Fibroblast of lung (primary cell): ENCODE data around the gene PPM1D. TPM values are rescaled to one million over a fixed set of nuclear protein-coding genes. Genes with fewer than 3 reads are reported as not detected.
"Not testable (repeated sequence)": the region's sequence is repeated elsewhere in the genome, so short reads cannot be mapped to it uniquely, and the experiment has no call there.

ENCODE experiments used
- DNase-seq, 2 donors: peaks; one replicate each; pipeline versions ENCODE4 v3.0.0 to v3.0.0-alpha.2; 2010; ENCODE audit warnings: low read depth in 2 of 2
- H2AFZ ChIP-seq: 2 replicates; pipeline ENCODE4 v1.5.1; 2012; ENCODE audit warnings: low read length, control low read depth, inconsistent platforms
- H3K27ac ChIP-seq: 2 replicates; pipeline ENCODE4 v1.5.1; 2011; ENCODE audit warnings: low read length, control low read depth; ENCODE audit not compliant: insufficient read depth
- H3K27me3 ChIP-seq: 2 replicates; pipeline ENCODE4 v1.5.1; 2011; ENCODE audit warnings: mild to moderate bottlenecking, low read length; ENCODE audit not compliant: control insufficient read depth, insufficient read depth
- H3K36me3 ChIP-seq: 2 replicates; pipeline ENCODE4 v1.5.1; 2011; ENCODE audit warnings: low read length; ENCODE audit not compliant: control insufficient read depth, insufficient read depth
- H3K4me1 ChIP-seq: 2 replicates; pipeline ENCODE4 v1.5.1; 2011; ENCODE audit warnings: low read length; ENCODE audit not compliant: control insufficient read depth, insufficient read depth; ENCODE audit errors: extremely low read depth
- H3K4me2 ChIP-seq: 2 replicates; pipeline ENCODE4 v1.5.1; 2011; ENCODE audit warnings: low read length, control low read depth; ENCODE audit not compliant: insufficient read depth; ENCODE audit errors: extremely low read depth
- H3K4me3 ChIP-seq, 4 experiments: fragments of 200-600 bp in 1 of 4; sonication (generic) in 1 of 4; replicated peaks in 1 of 4; 2 replicates each; pipeline ENCODE4 v1.5.1; 2011 to 2016; ENCODE audit warnings: low read length in 4 of 4, low read depth in 3 of 4, mild to moderate bottlenecking in 3 of 4, control low read depth in 2 of 4, inconsistent platforms in 1 of 4, mixed read lengths in 1 of 4; ENCODE audit not compliant: insufficient read depth in 1 of 4; ENCODE audit errors: control extremely low read depth in 1 of 4
- H3K79me2 ChIP-seq: 2 replicates; pipeline ENCODE4 v1.5.1; 2012; ENCODE audit warnings: mild to moderate bottlenecking, low read length, inconsistent platforms; ENCODE audit not compliant: control insufficient read depth, insufficient read depth
- H3K9ac ChIP-seq: 2 replicates; pipeline ENCODE4 v1.5.1; 2011; ENCODE audit warnings: mild to moderate bottlenecking, low read length, control low read depth; ENCODE audit not compliant: insufficient read depth
- H3K9me3 ChIP-seq: 2 replicates; pipeline ENCODE4 v1.5.1; 2012; ENCODE audit warnings: low read depth, low read length; ENCODE audit not compliant: control insufficient read depth, insufficient read depth
- H4K20me1 ChIP-seq: 2 replicates; pipeline ENCODE4 v1.5.1; 2011; ENCODE audit warnings: low read length; ENCODE audit not compliant: control insufficient read depth, insufficient read depth; ENCODE audit errors: extremely low read depth
- EZH2 ChIP-seq: IDR thresholded peaks from 2 replicates; pipeline ENCODE4 v1.5.1; 2012; ENCODE audit warnings: low read length, control low read depth, mild to moderate bottlenecking; ENCODE audit errors: missing control alignments
- polyA plus RNA-seq, 2 donors: library from polyadenylated mRNA; depleted of rRNA in 1 of 2; stranded (reverse) in 1 of 2; unstranded in 1 of 2; fragments of >200 nt; gene quantifications; 2 replicates each; pipeline ENCODE4 v1.2.1, GENCODE V29; 2011 to 2012; ENCODE audit warnings: missing spikeins in 1 of 2
- total RNA-seq: library from RNA; depleted of rRNA; stranded (reverse); fragments of >200 nt; gene quantifications from 2 replicates; pipeline ENCODE4 v1.2.1, GENCODE V29; 2014
- TF ChIP-seq, protein P1 (sequence below), 2 donors: IDR thresholded peaks in 1 of 2; conservative IDR thresholded peaks in 1 of 2; 1 replicate in 1 of 2; 2 replicates in 1 of 2; pipeline ENCODE4 v1.5.1; 2011 to 2012; ENCODE audit warnings: low read length in 2 of 2, control low read depth in 1 of 2, inconsistent platforms in 1 of 2, low read depth in 1 of 2, mild to moderate bottlenecking in 1 of 2

Gene PPM1D
- total and polyA plus RNA-seq, 2 donors (not counting 1 experiment from before 2014, with no cell fraction given) = 6.8 to 12.4 TPM

DNA sequence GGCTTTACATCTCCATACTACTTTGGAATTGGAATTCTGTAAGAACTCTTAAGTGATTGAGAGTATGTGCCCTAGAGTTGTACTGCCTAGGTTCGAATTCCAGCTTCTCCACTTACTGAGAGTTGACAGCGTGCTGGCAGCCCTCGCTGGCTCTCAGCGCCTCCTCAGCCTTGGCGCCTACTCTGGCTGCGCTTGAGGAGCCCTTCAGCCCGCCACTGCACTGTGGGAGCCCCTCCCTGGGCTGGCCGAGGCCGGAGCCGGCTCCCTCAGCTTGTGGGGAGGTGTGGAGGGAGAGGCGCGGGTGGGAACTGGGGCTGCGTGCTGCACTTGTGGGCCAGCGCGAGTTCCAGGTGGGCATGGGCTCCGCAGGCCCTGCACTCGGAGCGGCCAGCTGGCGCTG lies 13.3 kb downstream of the PPM1D start:
- TF ChIP-seq EZH2 = no peak
- TF ChIP-seq, protein P1, sequence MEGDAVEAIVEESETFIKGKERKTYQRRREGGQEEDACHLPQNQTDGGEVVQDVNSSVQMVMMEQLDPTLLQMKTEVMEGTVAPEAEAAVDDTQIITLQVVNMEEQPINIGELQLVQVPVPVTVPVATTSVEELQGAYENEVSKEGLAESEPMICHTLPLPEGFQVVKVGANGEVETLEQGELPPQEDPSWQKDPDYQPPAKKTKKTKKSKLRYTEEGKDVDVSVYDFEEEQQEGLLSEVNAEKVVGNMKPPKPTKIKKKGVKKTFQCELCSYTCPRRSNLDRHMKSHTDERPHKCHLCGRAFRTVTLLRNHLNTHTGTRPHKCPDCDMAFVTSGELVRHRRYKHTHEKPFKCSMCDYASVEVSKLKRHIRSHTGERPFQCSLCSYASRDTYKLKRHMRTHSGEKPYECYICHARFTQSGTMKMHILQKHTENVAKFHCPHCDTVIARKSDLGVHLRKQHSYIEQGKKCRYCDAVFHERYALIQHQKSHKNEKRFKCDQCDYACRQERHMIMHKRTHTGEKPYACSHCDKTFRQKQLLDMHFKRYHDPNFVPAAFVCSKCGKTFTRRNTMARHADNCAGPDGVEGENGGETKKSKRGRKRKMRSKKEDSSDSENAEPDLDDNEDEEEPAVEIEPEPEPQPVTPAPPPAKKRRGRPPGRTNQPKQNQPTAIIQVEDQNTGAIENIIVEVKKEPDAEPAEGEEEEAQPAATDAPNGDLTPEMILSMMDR (conservative IDR thresholded peaks at IDR 0.05 in 1 of 2, IDR thresholded peaks at IDR 0.05 in 1 of 2; ENCODE audit: low read depth in 1 of 2, low read length in 2 of 2) = no peak
- H3K4me2 ChIP-seq = no peak overlapping the region
- H3K79me2 ChIP-seq = peaks cover 69% of the 10 kb centered on the region
- H3K4me3 ChIP-seq = no peak overlapping the region
- H3K9ac ChIP-seq = no peak overlapping the region
- H3K27ac ChIP-seq = no peak overlapping the region
- H4K20me1 ChIP-seq = no peaks in the 10 kb centered on the region
- H3K9me3 ChIP-seq = no peaks in the 10 kb centered on the region
- H2AFZ ChIP-seq = no peak overlapping the region
- H3K36me3 ChIP-seq = peaks cover 2% of the 10 kb centered on the region
- no peaks in the 10 kb centered on the region for H3K4me1 ChIP-seq
- H3K27me3 ChIP-seq = no peaks in the 10 kb centered on the region
- no peak for DNase-seq

DNA sequence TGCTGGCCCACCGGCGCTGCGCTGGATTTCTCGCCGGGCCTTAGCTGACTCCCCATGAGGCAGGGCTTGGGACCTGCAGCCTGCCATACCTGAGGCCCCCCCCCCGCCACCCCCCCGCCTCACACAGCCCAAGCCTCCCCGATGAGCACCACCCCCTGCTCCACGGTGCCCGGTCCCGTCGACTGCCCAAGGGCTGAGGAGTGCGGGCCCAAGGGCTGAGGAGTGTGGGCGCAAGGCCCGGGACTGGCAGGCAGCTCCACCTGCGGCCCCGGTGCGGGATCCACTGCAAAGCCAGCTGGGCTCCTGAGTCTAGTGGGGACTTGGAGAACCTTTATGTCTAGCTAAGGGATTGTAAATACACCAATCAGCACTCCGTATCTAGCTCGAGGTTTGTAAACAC lies 13.8 kb downstream of the PPM1D start:
- H2AFZ ChIP-seq, H3K36me3 ChIP-seq, H3K4me2 ChIP-seq, H3K27ac ChIP-seq, H3K9ac ChIP-seq, H3K9me3 ChIP-seq, DNase-seq, H3K27me3 ChIP-seq, H4K20me1 ChIP-seq, H3K4me1 ChIP-seq, H3K4me3 ChIP-seq: not testable (repeated sequence)
- H3K79me2 ChIP-seq = peaks cover 71% of the 10 kb centered on the region

DNA sequence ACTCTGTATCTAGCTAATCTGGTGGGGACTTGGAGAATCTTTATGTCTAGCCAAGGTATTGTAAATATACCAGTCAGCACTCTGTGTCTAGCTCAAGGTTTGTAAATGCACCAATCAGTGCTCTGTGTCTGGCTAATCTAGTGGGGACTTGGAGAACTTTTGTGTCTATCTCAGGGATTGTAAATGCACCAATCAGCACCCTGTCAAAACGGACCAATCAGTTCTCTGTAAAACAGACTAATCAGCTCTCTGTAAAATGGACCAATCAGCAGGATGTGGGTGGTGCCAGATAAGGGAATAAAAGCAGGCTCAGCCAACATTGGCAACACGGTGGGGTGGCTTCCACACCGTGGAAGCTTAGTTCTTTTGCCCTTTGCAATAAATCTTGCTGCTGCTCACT lies 14.3 kb downstream of the PPM1D start:
- not testable (repeated sequence) for H3K4me2 ChIP-seq, H3K4me1 ChIP-seq, H3K36me3 ChIP-seq, H3K27ac ChIP-seq, H3K9ac ChIP-seq, H2AFZ ChIP-seq, DNase-seq, H3K9me3 ChIP-seq, H4K20me1 ChIP-seq, H3K27me3 ChIP-seq, H3K4me3 ChIP-seq
- H3K79me2 ChIP-seq = peaks cover 70% of the 10 kb centered on the region

DNA sequence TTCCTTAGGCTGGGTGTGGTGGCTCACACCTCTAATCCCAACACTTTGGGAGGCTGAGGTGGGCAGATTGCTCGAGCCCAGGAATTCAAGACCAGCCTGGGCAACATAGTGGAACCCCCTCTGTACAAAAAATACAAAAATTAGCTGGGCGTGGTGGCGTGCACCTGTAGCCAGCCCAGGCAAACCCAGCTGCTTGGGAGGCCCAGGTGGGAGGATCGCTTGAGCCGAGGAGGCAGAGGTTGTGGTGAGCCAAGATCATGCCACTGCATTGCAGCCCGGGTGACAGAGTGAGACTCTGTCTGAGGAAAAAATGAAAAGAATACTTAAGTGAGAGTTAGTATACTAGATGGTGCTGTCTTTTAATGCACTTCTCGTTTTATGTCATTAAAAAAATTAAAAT lies 15.1 kb downstream of the PPM1D start:
- no peak overlapping the region for H3K4me3 ChIP-seq
- H3K79me2 ChIP-seq = peaks cover 71% of the 10 kb centered on the region
- no peaks in the 10 kb centered on the region for H3K27me3 ChIP-seq
- peaks cover 2% of the 10 kb centered on the region for H3K36me3 ChIP-seq
- DNase-seq = no peak
- H4K20me1 ChIP-seq = no peaks in the 10 kb centered on the region
- H3K9ac ChIP-seq = no peak overlapping the region
- no peak overlapping the region for H2AFZ ChIP-seq
- no peak overlapping the region for H3K27ac ChIP-seq
- TF ChIP-seq EZH2 = no peak
- TF ChIP-seq, protein P1 (conservative IDR thresholded peaks at IDR 0.05 in 1 of 2, IDR thresholded peaks at IDR 0.05 in 1 of 2; ENCODE audit: low read depth in 1 of 2, low read length in 2 of 2) = no peak
- no peaks in the 10 kb centered on the region for H3K9me3 ChIP-seq
- H3K4me1 ChIP-seq = no peaks in the 10 kb centered on the region
- no peak overlapping the region for H3K4me2 ChIP-seq
